H9 (cell line): ENCODE results near the gene UNCX. TPM values are rescaled to one million over a fixed set of nuclear protein-coding genes. Genes with fewer than 3 reads are reported as not detected.

Experiments used
- DNase-seq: peaks from one replicate; pipeline ENCODE4 v3.0.0-alpha.2; 2017
- H2AFZ ChIP-seq: one replicate; pipeline ENCODE4 v1.6.1; 2013; ENCODE audit warnings: mild to moderate bottlenecking, low read length, control low read depth, moderate library complexity
- H2AK5ac ChIP-seq: 2 replicates; pipeline ENCODE4 v1.6.1; 2013; ENCODE audit warnings: low read length, control low read depth, mixed read lengths; ENCODE audit not compliant: insufficient read length
- H2BK120ac ChIP-seq: one replicate; pipeline ENCODE4 v1.6.1; 2013; ENCODE audit warnings: low read depth, mild to moderate bottlenecking, low read length, control low read depth, inconsistent platforms; ENCODE audit not compliant: poor library complexity, severe bottlenecking
- H2BK12ac ChIP-seq: 2 replicates; pipeline ENCODE4 v1.6.1; 2013; ENCODE audit warnings: low read length, control low read depth, mixed read lengths, low read depth; ENCODE audit not compliant: insufficient read length
- H2BK15ac ChIP-seq: 2 replicates; pipeline ENCODE4 v1.6.1; 2013; ENCODE audit warnings: low read depth, low read length, control low read depth
- H2BK20ac ChIP-seq: one replicate; pipeline ENCODE4 v1.6.1; 2013; ENCODE audit warnings: low read depth, mild to moderate bottlenecking, low read length, control low read depth, inconsistent platforms; ENCODE audit not compliant: poor library complexity, severe bottlenecking
- H2BK5ac ChIP-seq: 2 replicates; pipeline ENCODE4 v1.6.1; 2013; ENCODE audit warnings: low read length, control low read depth, mixed read lengths; ENCODE audit not compliant: insufficient read length
- H3K14ac ChIP-seq: 2 replicates; pipeline ENCODE4 v1.6.1; 2013; ENCODE audit warnings: low read length, control low read depth; ENCODE audit not compliant: insufficient read depth
- H3K18ac ChIP-seq: 2 replicates; pipeline ENCODE4 v1.6.1; 2013; ENCODE audit warnings: low read depth, mild to moderate bottlenecking, mixed read lengths, low read length, control low read depth; ENCODE audit not compliant: insufficient read length
- H3K23ac ChIP-seq: 2 replicates; pipeline ENCODE4 v1.6.1; 2013; ENCODE audit warnings: low read length, control low read depth, mixed read lengths, low read depth; ENCODE audit not compliant: insufficient read length
- H3K23me2 ChIP-seq: 2 replicates; pipeline ENCODE4 v1.6.1; 2013; ENCODE audit warnings: low read depth, mild to moderate bottlenecking, mixed read lengths, low read length, control low read depth; ENCODE audit not compliant: insufficient read length, poor library complexity, severe bottlenecking
- H3K27ac ChIP-seq: 2 replicates; pipeline ENCODE4 v1.5.1; 2013; ENCODE audit warnings: low read length, control low read depth, mixed read lengths, low read depth; ENCODE audit not compliant: insufficient read length
- H3K27me3 ChIP-seq: 2 replicates; pipeline ENCODE4 v1.6.1; 2013; ENCODE audit warnings: low read length, control low read depth, inconsistent platforms; ENCODE audit not compliant: insufficient read depth
- H3K4ac ChIP-seq: 2 replicates; pipeline ENCODE4 v1.6.1; 2013; ENCODE audit warnings: low read depth, mild to moderate bottlenecking, control low read depth, inconsistent platforms, low read length, moderate library complexity
- H3K4me1 ChIP-seq: 2 replicates; pipeline ENCODE4 v1.6.1; 2013; ENCODE audit warnings: low read length, control low read depth, inconsistent platforms; ENCODE audit not compliant: insufficient read depth
- H3K4me2 ChIP-seq: 2 replicates; pipeline ENCODE4 v1.6.1; 2013; ENCODE audit warnings: low read length, control low read depth, mixed read lengths; ENCODE audit not compliant: insufficient read length, insufficient read depth
- H3K56ac ChIP-seq: 2 replicates; pipeline ENCODE4 v1.6.1; 2013; ENCODE audit warnings: low read depth, mild to moderate bottlenecking, mixed read lengths, low read length, control low read depth; ENCODE audit not compliant: insufficient read length
- H3K79me1 ChIP-seq: 2 replicates; pipeline ENCODE4 v1.6.1; 2013; ENCODE audit warnings: low read depth, mild to moderate bottlenecking, moderate library complexity, low read length, control low read depth, inconsistent platforms; ENCODE audit not compliant: insufficient read depth, poor library complexity, severe bottlenecking
- H3K79me2 ChIP-seq: 2 replicates; pipeline ENCODE4 v1.6.1; 2013; ENCODE audit warnings: low read length, control low read depth, inconsistent platforms; ENCODE audit not compliant: insufficient read depth
- H3K9ac ChIP-seq: 2 replicates; pipeline ENCODE4 v1.6.1; 2013; ENCODE audit warnings: low read length, control low read depth, mixed read lengths; ENCODE audit not compliant: insufficient read length; ENCODE audit errors: extremely low read depth
- H3K9me3 ChIP-seq: one replicate; pipeline ENCODE4 v1.6.1; 2013; ENCODE audit warnings: low read depth, low read length, inconsistent platforms; ENCODE audit not compliant: control insufficient read depth
- H3T11ph ChIP-seq: one replicate; pipeline ENCODE4 v1.6.1; 2013; ENCODE audit warnings: mild to moderate bottlenecking, low read length, control low read depth, inconsistent platforms
- H4K20me1 ChIP-seq: one replicate; pipeline ENCODE4 v1.6.1; 2013; ENCODE audit not compliant: control insufficient read depth, insufficient read length, insufficient read depth
- H4K5ac ChIP-seq: 2 replicates; pipeline ENCODE4 v1.6.1; 2013; ENCODE audit warnings: low read depth, mild to moderate bottlenecking, mixed read lengths, low read length, control low read depth; ENCODE audit not compliant: insufficient read length
- H4K8ac ChIP-seq: replicated peaks from 2 replicates; pipeline ENCODE4 v1.6.1; 2013; ENCODE audit warnings: low read length, control low read depth, mixed read lengths, low read depth; ENCODE audit not compliant: insufficient read length
- H4K91ac ChIP-seq: 2 replicates; pipeline ENCODE4 v1.6.1; 2013; ENCODE audit warnings: low read depth, mild to moderate bottlenecking, moderate library complexity, mixed read lengths, low read length, control low read depth; ENCODE audit not compliant: insufficient read length
- H3K27ac Mint-ChIP-seq, 3 experiments: 2 replicates in 2 of 3; 3 replicates in 1 of 3; pipeline ENCODE4 v1.8.0; 2020 to 2021; ENCODE audit warnings: mixed read lengths in 3 of 3, mild to moderate bottlenecking in 1 of 3, moderate library complexity in 1 of 3
- H3K27me3 Mint-ChIP-seq: 2 replicates; pipeline ENCODE4 v1.8.0; 2021; ENCODE audit warnings: low read depth, mild to moderate bottlenecking, moderate library complexity, mixed read lengths
- H3K36me3 Mint-ChIP-seq, 3 experiments: 2 replicates in 2 of 3; 3 replicates in 1 of 3; pipeline ENCODE4 v1.8.0; 2020 to 2021; ENCODE audit warnings: low read depth in 3 of 3, mixed read lengths in 3 of 3; ENCODE audit not compliant: insufficient read depth in 1 of 3
- H3K4me1 Mint-ChIP-seq, 2 experiments: 2 replicates each; pipeline ENCODE4 v1.8.0; 2020; ENCODE audit warnings: mixed read lengths in 2 of 2
- H3K4me3 Mint-ChIP-seq, 2 experiments: 2 replicates in 1 of 2; 3 replicates in 1 of 2; pipeline ENCODE4 v1.8.0; 2020 to 2021; ENCODE audit warnings: mild to moderate bottlenecking in 2 of 2, mixed read lengths in 2 of 2, moderate library complexity in 1 of 2
- H3K9me3 Mint-ChIP-seq, 2 experiments: 2 replicates in 1 of 2; 3 replicates in 1 of 2; pipeline ENCODE4 v1.8.0; 2020; ENCODE audit warnings: mild to moderate bottlenecking in 2 of 2, mixed read lengths in 2 of 2, moderate library complexity in 1 of 2
- CTCF ChIP-seq: fragments of 200-600 bp; sonication (generic); conservative IDR thresholded peaks from 3 replicates; pipeline ENCODE4 v1.8.0; 2021; ENCODE audit warnings: antibody characterized with exemption, mild to moderate bottlenecking
- WGBS: extraction: QIAGEN DNeasy Blood & Tissue Kit; methylation state at CpG from one replicate; pipeline ENCODE4 v1.1.7; 2013; ENCODE audit warnings: missing lambda C conversion rate, low lambda C conversion rate, mixed read lengths; ENCODE audit not compliant: insufficient read length; ENCODE audit errors: extremely low coverage; 5-methylcytosine and 5-hydroxymethylcytosine counted together
- total RNA-seq: library from RNA; stranded (reverse); gene quantifications from 2 replicates; pipeline ENCODE4 v1.2.1, GENCODE V29; 2021

Gene UNCX
- total RNA-seq, 1 experiment from 2014 or later: not detected

DNA sequence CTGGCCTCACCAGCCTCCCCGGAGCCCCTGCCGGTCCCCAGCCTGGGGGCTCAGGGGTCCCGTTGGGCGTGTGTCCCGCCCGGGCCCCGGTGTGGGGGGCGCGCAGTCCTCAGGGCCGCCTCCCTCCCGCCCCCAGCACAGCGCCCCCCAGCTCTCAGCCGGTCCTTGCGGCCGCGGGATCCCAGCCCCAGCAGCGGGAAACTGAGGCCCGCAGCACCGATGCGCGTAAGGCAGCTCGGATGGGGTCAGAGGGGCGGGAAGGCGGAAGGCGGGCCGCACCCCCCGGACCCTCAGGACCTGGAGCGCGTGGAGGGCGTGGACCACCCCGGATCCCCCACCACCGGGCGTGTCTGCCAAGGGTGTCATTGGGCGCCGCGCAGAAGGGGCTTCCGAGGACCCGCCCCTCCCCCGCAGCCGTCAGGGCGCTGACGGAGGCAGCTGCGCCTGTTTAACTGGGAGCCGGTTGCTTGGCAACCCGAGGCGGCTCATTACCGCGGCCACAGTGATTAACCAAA is 14.9 kb downstream of the UNCX start:
- H2BK5ac ChIP-seq: no peak overlapping the region
- peaks cover 92% of the 10 kb centered on the region for H3K27me3 Mint-ChIP-seq
- H3K36me3 Mint-ChIP-seq: peaks cover 0 to 1% (median 0%) of the 10 kb centered on the region in 3 experiments; a peak in 1 of 7 replicates
- no peak overlapping the region for H3K14ac ChIP-seq
- peaks cover 66% of the 10 kb centered on the region for H3K27me3 ChIP-seq
- H3K18ac ChIP-seq: peak overlapping the region; percentile 22
- H4K5ac ChIP-seq: no peak overlapping the region
- no CpG with 5 or more reads among the region's 48 CpGs for WGBS
- H3K9me3 Mint-ChIP-seq: peaks cover 0 to 3% of the 10 kb centered on the region in 2 experiments; a peak in 3 of 5 replicates
- no peak overlapping the region for H2BK12ac ChIP-seq
- H3K9me3 ChIP-seq: no peaks in the 10 kb centered on the region
- no peak overlapping the region for H3T11ph ChIP-seq
- H3K4me1 Mint-ChIP-seq: peaks cover 7 to 31% of the 10 kb centered on the region in 2 experiments
- no peak overlapping the region for H2BK120ac ChIP-seq
- no peak for TF ChIP-seq CTCF
- H3K4ac ChIP-seq: no peak overlapping the region
- H3K27ac ChIP-seq: no peak overlapping the region
- no peaks in the 10 kb centered on the region for H4K20me1 ChIP-seq
- H4K8ac ChIP-seq: no peak overlapping the region
- no peak overlapping the region for H3K4me2 ChIP-seq
- H3K79me1 ChIP-seq: no peaks in the 10 kb centered on the region
- H3K4me1 ChIP-seq: no peaks in the 10 kb centered on the region; the same call in 1 of the 2 replicates
- H2BK15ac ChIP-seq: no peak overlapping the region
- H3K27ac Mint-ChIP-seq: no peak overlapping the region
- no peak overlapping the region for H3K4me3 Mint-ChIP-seq
- no peak overlapping the region for H3K56ac ChIP-seq
- no peaks in the 10 kb centered on the region for H3K23me2 ChIP-seq
- no peak for DNase-seq
- H2BK20ac ChIP-seq: no peak overlapping the region
- H2AFZ ChIP-seq: no peak overlapping the region
- H4K91ac ChIP-seq: no peak overlapping the region
- H3K23ac ChIP-seq: no peak overlapping the region
- H2AK5ac ChIP-seq: no peak overlapping the region
- H3K9ac ChIP-seq: no peak overlapping the region
- no peaks in the 10 kb centered on the region for H3K79me2 ChIP-seq
